HG03460 (cell line): Measurements from ENCODE around the gene ARR3.
"Not testable (repeated sequence)": the region's sequence is repeated elsewhere in the genome, so short reads cannot be mapped to it uniquely, and the experiment has no call there.

ENCODE experiments used
- ATAC-seq: cut with Tn5 transposase; IDR thresholded peaks from one replicate; pipeline ENCODE4 v1.9.1; 2021; ENCODE audit not compliant: unreplicated experiment

The ARR3 gene

GRCh38 chrX:70279081-70279480, 10.9 kb downstream of the ARR3 start:
- ATAC-seq, result no peak

GRCh38 chrX:70280573-70280972, 12.4 kb downstream of the ARR3 start:
- no peak for ATAC-seq

- no peak for ATAC-seq
These were observed 13.8 kb downstream of the ARR3 start, which contains the start of gene RAB41 for GRCh38 chrX:70281951-70282350. TSS of gene RAB41 (plus strand) at chrX:70282172. CDS start at chrX:70282218, 46 bp downstream.

GRCh38 chrX:70289168-70289792, 21.1 kb downstream of the ARR3 start:
- ATAC-seq, result no peak

GRCh38 chrX:70289793-70290770, 21.9 kb downstream of the ARR3 start, which contains the start of the genes KIF4A and PDZD11:
TSS of gene KIF4A (plus strand) at chrX:70290104. CDS start at chrX:70290459, 355 bp downstream.
TSS of gene PDZD11 (minus strand) at chrX:70289927. CDS start at chrX:70289341, 586 bp downstream.
- ATAC-seq, result peak; percentile 97

- no peak for ATAC-seq
These were observed 24.7 kb downstream of the ARR3 start for GRCh38 chrX:70292788-70293187.

GRCh38 chrX:70293621-70294020, 25.5 kb downstream of the ARR3 start:
- ATAC-seq, result no peak

GRCh38 chrX:70301716-70302115, 33.6 kb downstream of the ARR3 start:
- ATAC-seq, result no peak

- ATAC-seq, result no peak
These were observed 45.4 kb downstream of the ARR3 start for GRCh38 chrX:70313503-70313902.

- no peak for ATAC-seq
These were observed 54.6 kb downstream of the ARR3 start for GRCh38 chrX:70322784-70323183.

GRCh38 chrX:70323628-70324027, 55.5 kb downstream of the ARR3 start:
- ATAC-seq, result not testable (repeated sequence)

GRCh38 chrX:70324326-70324725, 56.2 kb downstream of the ARR3 start:
- no peak for ATAC-seq

GRCh38 chrX:70331161-70331560, 63.0 kb downstream of the ARR3 start:
- ATAC-seq, result no peak
